ENCODE data around the gene KRTAP5-3.
"Not testable (repeated sequence)": the region's sequence is repeated elsewhere in the genome, so short reads cannot be mapped to it uniquely, and the experiment has no call there.

Gene KRTAP5-3

DNA sequence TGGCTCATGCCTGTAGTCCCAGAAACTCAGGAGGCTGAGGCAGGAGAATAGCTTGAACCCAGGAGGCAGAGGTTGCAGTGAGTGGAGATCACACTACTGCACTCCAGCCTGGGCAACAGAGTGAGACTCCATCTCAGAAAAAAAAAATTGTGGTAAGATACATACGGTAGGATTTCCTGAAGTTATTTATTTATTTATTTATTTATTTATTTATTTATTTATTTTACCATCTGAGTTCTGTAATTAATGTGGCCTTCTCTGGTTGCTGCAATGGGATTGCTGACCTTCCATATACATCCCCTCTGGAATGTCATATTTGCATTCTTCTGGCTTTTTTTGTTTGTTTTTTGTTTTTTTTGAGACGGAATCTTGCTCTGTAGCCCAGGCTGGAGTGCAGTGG lies 25.4 kb downstream of the KRTAP5-3 start:
- DNase-seq (ENCODE audit: low read depth, low spot score) = not testable (repeated sequence)

DNA sequence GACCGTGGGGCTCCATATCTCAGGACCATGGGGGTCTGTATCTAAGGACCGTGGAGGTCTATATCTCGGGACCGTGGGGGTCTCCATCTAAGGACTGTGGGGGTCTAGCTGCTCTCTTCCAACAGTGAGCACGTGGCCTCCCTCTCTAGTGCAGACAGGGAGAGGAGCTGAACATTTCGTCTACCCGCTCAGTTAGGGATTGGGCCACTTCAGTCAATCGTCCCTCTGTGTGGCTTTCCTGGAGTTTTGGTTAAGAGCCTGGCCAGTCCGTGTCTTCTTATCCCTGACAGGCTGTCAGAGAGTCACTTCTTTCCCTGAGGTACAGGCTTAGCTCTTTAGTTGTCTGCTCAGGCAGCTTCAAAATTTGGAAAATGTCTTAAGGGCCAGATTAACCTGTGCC lies 26.3 kb downstream of the KRTAP5-3 start:
- no peak for DNase-seq (ENCODE audit: low read depth, low spot score)

DNA sequence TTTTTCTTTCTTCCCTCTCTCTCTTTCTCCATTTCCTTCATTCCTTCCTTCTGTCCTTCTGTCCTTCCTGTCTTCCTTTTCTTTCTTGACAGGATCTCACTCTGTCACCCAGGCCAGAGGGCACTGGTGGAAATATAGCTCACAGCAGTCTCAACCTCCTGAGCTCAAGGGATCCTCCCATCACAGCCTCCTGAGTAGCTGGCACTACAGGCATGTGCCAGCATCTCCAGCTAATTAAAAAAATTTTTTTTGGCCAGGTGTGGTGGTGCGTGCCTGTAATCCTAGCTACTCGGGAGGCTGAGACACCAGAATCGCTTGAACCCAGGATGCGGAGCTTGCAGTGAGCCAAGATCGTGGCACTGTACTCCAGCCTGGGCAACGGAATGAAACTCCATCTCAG lies 31.4 kb downstream of the KRTAP5-3 start:
- no peak for DNase-seq (ENCODE audit: low read depth, low spot score)

DNA sequence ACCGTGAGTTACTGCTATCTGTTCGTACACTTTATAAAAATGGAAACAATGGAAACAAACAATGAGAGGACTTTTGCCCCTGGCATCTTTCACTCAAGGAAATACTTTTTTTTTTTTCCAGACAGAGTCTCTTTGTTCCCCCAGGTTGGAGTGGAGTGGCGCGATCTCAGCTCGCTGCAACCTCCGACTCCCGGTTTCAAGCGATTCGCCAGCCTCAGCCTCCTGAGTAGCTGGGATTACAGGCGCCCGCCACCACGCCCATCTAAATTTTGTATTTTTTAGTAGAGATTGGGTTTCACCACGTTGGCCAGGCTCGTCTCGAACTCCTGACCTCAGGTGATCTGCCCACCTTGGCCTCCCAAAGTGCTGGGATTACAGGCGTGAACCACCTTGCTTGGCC lies 32.5 kb downstream of the KRTAP5-3 start:
- DNase-seq (ENCODE audit: low read depth, low spot score) = not testable (repeated sequence)

DNA sequence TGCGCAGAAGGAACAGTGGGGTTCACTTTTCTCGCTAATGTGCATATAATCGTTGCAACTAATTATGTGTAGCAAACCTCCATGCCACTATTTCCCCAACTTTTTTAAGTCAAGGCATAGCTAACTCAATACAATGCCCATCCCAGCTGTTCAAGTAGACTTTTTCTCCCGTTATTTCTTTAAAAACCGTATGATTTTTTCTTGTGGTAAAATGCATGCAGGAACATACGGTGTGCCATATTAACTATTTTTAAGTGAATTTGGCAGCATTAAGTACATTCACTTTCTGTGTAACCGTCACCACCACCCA lies 33.4 kb downstream of the KRTAP5-3 start:
- DNase-seq (ENCODE audit: low read depth, low spot score) = no peak

DNA sequence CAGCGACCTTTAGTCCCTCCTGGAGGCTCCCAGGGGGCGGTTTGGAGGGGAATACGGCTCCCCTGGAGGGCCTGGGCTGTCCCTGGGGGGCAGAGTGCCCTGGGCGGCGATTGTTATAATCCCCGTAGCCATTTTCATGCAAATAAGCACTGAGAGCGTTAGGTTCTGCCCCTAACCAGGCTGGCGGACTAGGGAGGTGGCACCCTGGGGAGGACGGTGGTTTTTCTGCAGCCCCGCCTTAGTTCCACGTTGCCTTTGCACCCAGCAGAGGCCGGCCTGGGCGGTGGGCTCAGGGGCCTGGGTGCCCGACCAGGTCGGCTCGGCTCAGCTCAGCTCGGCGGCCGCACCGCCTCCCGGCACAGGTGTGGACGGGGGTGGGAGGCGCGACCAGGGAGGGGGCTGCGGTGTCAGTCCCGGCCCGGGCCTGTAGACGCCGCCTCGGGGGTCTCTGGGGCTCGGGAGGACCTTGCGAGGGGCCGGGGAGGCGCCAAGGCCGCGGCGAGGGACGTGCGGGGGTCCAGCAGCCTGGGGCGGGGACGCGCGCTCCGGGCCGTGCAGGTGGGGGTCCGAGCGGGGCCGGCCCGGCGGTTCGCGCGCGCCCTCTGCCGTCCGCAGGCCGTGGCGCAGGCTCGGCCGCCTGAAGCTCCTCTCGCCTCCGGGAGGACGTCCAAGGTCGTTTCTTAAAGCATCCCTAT lies 33.9 kb downstream of the KRTAP5-3 start:
- DNase-seq (ENCODE audit: low read depth, low spot score) = no peak

DNA sequence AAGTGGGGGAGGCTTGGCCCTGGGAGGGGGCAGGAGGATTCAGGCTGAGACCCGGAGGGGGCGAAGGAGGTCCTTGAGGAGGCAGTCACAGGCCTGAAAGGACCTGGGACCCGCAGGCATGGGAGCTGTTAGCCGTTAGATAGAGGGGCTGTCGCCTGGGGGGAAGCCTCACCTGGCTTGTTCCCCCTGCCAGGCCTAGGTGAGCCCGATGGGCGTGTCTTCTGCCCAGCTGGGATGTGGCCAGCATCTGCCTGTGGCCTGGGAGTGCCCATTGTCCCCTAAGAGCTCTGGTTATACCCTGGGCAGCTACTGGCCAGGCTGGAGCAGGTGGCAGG lies 34.4 kb downstream of the KRTAP5-3 start:
- no peak for DNase-seq (ENCODE audit: low read depth, low spot score)

DNA sequence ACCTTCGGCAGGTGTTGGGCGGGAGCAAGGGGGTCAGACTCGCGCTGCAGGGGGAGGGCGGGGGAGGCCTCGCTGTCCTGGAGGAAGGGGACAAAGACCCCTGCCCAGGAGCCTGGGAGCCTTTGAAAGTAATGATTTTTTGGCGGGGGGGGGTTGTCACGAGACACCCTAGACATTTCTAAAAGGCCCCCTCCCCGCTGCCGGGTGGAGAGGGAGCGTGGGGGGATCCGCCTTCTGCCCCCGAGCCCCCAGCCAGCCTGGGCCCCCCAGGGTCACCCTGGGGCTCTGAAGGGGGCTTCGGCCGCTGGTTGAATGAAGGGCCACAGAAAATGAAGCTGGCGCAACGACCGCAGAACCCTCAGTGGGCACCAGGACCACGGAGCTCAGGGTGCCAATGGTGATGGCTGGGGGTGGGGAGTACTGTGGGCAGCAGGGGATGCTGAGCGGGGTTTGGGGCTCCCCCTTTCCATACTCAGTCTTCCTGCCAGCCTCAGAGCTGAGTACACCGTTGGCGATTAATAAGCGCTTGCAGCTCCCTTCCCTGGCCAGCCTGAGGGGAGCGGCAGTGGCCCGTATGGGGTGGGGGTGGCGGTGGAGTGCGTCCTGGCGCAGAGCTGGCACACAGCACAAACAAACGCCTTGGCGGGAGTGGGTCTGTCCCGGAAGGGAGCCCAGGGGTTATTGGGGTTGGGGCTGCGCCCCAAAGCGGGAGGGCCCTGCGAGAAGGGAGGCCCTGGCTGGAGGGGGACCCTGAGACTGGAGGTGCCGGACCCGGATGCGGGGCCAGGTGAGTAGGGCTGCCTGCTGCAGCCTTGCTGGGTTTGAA lies 35.0 kb downstream of the KRTAP5-3 start:
- no peak for DNase-seq (ENCODE audit: low read depth, low spot score)

DNA sequence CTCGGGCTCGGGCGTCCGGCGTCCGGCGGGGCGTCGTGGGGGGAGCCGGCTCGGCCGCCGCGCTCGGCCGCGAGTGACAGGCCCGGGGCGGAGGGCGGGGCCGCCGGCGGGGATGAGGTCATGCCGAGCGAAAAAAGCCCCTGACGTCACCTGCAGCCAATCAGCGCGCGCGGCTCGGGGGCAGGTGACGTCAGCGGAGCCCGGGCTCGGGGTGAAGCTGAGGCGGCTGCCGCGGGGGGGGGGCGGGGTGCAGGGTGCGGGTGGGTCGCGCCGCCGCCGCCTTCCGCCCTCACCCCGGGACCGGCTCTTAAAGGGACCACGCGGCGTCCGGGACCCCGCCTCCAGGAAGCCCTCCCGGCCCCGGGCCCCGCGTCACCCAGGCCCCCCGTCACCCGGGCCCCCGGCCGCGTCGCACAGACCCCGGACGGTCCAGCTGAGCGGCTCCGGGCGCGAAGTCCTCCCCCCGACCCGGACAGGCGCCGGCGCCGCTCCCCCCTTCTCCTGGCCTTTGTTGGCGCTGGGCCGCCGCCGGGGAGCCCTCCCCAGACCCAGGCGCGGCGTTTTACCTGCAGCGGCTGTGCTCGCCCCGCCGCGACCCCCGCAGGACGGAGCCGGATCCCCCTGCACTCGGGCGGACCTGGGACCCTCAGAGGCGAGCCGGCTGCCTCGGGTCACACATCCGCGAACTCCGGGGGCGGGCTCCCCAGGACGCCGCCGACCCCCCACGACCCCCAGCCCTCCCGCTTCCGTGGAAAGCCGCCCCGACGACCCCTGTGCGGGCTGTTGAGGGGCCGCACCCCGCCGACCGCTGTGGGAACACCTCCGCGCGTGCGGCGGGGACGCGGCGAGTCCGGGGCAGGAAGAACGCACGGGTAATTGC lies 35.8 kb downstream of the KRTAP5-3 start, which contains the start of gene DUSP8:
DUSP8 (minus strand) TSS at position 75 of the 880 bp plus-strand sequence. CDS start 6,445 bp downstream, outside the sequence.
- DNase-seq (ENCODE audit: low read depth, low spot score) = peak; percentile 81

DNA sequence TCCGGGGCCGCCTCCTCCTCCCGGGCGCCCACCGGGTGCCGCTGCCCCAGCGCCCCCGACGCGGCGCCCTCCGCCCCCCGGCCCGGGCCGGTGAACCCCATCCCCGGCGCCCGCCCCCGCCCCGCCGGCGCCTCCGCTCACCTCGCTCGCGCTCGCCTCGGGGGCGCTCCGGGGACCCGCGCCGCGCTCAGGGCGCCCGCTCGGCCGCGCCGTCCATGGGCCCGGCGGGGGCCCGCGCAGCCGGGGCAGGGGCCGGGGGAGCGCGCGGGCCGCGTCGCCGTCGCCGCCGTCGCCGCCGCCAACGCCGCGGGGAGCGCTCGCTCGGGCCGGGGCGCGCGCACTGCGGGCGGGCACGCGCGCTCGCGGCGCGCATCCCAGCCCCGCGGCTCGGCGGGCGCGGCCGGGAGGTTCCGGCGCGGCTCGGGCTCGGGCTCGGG lies 36.5 kb downstream of the KRTAP5-3 start:
- DNase-seq (ENCODE audit: low read depth, low spot score) = no peak

DNA sequence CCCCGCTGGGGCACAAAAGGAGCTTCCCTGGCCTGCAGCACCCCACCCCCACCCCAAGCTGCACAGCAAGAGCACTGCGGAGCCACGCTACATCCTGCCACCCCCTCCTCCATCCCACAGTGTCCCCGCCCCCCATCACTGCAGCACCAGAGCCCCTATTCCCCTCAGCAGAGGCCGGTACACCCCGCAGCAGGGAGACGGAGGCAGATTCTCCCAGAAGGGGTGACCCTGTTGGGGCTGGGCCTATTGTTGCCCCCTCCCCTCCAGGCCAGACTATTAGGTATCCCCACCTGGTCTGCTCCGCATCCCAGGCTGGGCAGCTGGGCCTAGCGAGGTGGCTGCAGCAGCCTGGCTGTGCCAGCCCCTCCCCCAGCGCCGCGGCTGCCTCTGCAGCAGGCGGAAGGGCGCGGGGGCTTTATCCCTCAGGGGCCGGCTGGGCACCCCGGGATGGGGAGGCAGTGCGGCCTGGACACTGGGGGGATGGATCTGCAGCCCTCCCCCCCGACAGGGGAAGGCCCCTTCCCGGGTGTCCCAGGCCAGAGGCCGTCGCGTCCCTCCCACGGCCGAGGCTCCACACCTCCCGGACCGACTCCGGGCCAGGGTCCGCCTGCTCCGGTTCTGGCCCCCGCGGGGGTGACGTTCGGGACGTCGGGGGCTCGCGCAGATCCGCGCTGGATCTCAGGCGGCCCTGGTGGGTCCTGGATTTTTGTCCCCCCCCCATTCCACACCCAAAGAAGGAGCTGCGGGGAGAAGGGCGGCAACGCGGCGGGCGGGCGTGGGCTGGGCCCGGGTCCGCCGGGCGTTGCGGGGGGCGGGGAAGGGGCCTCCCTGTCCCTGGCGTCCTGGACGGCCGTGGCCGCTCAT lies 37.1 kb downstream of the KRTAP5-3 start:
- DNase-seq (ENCODE audit: low read depth, low spot score) = no peak

DNA sequence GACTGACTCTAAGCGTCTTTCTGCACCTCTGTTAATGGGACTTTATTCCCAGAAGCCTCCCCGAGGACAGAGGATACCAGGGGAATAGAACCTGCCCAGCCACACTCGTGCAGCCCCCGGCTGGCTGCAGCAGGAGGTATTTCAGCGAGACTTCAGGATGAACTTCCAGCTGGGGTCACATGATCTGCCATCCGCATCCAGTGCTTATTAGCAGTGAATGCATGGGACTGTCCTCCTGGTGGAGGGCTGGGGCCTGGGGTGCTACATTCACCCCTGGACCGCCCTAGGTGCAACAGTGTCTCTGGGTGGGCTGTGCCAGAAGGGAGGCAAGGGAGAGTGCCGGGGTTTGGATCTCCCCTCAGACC lies 37.8 kb downstream of the KRTAP5-3 start:
- DNase-seq (ENCODE audit: low read depth, low spot score) = no peak

DNA sequence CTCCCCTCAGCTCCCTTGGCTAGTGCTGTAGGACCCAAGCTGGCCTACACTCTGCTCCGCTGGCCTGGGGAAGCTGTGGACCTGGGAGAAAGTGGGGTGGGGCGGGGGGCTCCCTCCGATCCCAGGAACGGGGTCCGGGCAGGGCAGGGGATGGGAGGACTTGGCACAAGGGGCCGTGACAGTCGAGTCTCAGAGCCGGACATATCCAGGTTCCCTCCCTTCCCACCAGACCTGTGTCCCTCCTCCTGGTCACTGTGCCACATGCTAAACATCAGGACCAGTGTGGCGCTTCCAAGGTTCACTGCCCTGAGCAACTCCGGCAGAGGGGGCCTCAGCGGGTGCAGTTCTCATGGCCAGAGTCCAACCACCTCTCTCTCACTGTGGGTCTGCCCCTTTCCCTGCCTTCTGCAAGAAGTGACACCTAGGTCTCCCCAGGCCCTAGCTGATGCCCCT lies 38.2 kb downstream of the KRTAP5-3 start:
- no peak for DNase-seq (ENCODE audit: low read depth, low spot score)

DNA sequence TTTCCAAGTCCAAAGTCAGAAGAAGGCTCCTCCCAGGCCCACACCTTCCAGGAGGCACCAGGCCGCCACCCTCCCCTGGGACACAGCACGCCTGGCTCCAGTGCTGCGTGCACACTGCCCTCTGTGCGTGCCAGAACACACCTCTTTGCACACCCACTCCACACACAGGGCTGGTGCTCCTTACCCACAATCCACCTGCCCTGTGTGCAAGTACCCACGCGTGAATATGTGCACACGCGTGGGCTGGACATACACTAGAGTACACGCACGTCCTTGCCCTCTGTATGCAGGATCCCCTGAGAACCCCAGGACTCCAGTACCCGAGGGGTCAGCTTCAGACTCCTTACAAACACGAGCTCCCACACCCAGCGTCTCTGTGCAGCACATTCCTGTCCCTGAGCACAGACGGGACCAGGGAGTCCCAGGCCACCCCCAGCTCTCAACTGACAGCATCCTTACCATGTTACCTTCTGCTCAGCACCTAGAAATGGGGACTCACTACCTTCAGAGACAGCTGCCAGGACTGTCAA lies 38.9 kb downstream of the KRTAP5-3 start:
- no peak for DNase-seq (ENCODE audit: low read depth, low spot score)

DNA sequence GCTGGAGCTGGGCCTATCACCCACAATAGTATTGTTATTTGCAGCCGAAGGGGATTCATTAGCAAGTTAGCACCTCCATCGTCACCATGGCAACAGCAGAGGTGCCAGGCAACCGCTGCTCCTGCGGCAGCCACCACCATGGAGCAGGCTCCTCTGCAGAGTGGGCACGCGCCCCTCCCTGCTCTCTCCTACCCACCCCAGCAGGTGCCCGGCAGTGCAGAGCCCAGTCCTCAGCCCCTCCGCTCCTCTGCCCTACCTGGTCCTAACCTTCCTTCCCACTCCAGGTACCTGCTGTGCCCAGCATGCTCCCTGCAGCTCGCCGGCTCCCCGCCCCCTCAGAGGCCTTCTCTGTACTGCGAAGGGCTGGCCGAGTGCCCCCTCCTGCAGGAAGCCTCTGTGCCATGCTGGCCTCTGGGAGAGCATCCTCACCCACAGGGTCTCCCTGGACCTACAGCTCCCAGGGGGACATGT lies 39.8 kb downstream of the KRTAP5-3 start:
- DNase-seq (ENCODE audit: low read depth, low spot score) = no peak

DNA sequence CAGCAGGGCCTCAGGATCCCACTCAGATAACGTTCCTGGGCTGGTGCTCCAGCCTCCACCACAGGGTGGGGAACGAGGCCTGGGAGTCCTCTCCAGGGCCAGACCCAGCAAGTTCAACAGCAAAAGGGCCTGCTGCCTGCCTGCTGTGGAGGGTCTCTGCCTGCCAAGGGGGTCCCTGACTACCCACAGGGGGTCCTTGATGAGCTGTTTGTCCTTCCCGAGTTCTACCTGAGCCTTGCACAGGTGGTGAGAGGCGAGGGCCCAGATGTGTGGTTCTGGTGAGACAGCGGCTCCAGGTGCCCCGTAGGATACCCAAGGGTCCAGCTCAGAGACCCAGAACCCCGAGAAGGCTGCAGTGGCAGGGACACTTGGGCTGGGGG lies 40.6 kb downstream of the KRTAP5-3 start:
- no peak for DNase-seq (ENCODE audit: low read depth, low spot score)

DNA sequence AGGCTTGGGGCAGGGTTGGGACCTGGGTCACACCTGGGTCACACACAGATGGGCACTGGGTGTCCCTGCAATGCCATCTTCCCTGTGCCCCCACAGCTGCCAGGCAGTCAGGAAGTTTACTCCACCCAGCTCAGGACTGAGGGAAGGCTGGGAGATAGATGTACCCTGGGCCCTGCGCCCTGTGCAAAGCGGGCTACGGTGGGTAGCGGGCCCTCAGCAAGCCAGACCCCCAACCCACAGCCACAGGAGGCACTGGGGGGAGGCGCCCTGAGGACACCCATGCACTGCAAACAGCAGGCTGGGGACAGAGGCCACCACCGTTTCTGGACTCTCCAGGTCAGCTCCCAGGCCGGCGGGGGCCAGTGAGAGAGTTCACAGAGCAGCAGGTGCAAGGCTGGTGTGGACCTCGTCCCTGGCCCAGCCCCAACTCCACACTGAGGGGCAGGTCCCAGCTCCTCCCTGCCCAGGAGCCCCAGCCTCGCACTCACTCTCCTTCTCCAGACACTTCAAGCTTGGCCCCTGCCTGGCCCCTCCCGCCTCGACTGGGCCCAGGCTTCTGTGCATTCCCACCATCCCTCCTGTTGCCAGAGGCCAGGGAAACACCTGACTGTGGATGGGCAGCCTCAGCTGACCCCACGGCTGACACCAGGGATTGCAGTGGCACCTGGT lies 41.1 kb downstream of the KRTAP5-3 start:
- DNase-seq (ENCODE audit: low read depth, low spot score) = no peak

DNA sequence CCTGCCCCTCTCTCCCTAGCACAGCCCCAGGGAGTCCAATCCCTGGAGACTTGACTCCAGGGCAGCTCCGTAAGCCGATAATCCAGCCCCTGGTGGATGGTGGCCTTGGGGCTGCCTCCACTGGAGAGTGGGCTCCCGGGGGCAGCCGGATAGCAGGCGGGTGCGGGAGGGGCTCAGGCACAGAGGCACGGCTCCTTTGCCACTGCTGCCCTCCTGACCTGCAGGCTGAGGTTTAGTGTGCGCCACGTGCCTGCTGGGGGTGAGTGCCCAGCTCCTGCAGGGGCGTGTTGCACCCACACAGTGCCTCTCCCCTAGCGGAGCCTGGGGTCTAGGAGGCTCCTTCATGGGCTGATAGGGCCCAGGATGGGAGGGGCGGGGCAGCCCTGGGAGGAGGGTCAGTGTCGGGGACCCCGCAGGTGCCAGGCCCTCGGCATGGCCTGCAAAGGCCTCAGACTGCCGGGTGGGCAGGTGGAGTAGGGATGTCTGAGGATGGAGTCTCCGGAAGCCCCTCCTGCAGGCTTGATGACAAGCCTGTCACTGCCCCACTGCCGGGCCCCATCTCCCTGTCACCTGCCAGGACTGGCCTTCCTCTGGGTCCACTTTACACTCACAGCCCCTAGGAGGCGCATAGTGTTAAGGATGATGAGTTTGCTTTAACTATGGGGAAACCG lies 41.7 kb downstream of the KRTAP5-3 start:
- DNase-seq (ENCODE audit: low read depth, low spot score) = no peak

DNA sequence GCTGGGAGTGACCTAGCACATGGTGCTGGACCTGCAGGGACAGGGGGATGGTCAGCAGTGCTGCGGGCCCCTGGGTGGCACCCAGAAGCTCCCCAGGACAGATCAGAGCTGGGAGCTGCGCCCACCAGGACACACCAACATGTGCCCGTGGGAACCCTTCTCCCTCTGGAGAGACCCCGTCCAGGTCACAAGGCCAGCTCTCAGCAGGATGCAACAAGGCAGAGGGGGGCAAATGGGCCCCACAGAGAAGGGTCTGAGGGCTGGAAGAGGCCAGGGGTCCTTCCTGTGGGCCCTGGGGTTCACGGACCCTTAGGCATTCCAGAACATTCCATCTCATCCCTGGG lies 42.4 kb downstream of the KRTAP5-3 start:
- DNase-seq (ENCODE audit: low read depth, low spot score) = no peak

Measured in activated CD4-positive, CD25-positive, alpha-beta regulatory T cell treated with anti-CD3 and anti-CD28 coated beads, Interleukin-2, amount 50 U/mL, for 16 hours (primary cell).